HG03103 (cell line): Measurements from ENCODE around the gene PAK1.
"Not testable (repeated sequence)": the region's sequence is repeated elsewhere in the genome, so short reads cannot be mapped to it uniquely, and the experiment has no call there.

Source experiments
- ATAC-seq: cut with Tn5 transposase; IDR thresholded peaks from one replicate; pipeline ENCODE4 v1.9.1; 2021; ENCODE audit warnings: low read depth; ENCODE audit not compliant: unreplicated experiment

PAK1 gene

GRCh38 chr11:77318600-77318999, 155.3 kb downstream of the PAK1 start:
- no peak for ATAC-seq

- no peak for ATAC-seq
Observed at GRCh38 chr11:77316733-77317342, 157.1 kb downstream of the PAK1 start.

DNA sequence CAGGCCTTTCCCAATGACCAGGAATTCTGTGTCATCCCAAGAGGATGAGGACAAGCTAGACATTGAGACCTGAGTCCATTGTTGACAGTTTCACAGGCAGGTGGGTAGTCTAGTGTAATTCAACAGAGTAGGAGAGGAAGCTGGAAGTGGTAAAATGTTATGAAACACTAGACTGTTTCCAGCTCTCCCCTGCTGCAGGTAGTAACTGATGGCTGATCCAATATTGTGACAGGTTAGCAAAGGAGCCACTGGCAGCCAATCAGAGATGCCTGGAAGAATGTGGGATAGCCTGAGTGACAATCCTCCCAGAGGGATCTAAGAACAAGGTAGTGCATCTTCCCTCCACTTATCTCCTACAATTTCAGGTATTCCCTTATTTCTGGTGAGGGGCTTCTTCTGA, 161.8 kb downstream of the PAK1 start:
- ATAC-seq, result no peak

GRCh38 chr11:77311701-77312100, 162.2 kb downstream of the PAK1 start:
- ATAC-seq, result no peak

- no peak for ATAC-seq
Observed at GRCh38 chr11:77310721-77311120, 163.2 kb downstream of the PAK1 start.

GRCh38 chr11:77309401-77310085, 164.4 kb downstream of the PAK1 start:
- ATAC-seq, result no peak

DNA sequence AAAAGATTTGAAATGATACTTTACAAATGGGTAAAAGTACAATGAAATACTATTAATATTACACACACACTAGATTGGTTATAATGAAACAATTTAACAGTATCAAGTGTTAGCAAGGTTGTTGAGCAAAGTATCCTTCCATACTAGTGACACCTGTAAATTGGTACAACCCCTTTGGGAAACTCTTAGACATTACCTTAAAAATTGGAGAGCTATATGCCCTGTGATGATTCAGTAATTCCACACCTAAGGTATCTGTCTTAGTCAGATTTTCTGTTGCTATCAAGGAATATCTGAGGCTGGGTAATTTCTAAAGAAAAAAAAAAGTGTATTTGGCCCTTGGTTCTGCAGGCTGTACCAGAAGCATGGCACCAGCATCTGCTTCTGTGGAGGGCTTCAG, 165.1 kb downstream of the PAK1 start:
- ATAC-seq, result no peak

- ATAC-seq, result no peak
Observed at GRCh38 chr11:77303328-77303727, 170.6 kb downstream of the PAK1 start.

GRCh38 chr11:77302752-77303151, 171.1 kb downstream of the PAK1 start:
- ATAC-seq, result no peak

DNA sequence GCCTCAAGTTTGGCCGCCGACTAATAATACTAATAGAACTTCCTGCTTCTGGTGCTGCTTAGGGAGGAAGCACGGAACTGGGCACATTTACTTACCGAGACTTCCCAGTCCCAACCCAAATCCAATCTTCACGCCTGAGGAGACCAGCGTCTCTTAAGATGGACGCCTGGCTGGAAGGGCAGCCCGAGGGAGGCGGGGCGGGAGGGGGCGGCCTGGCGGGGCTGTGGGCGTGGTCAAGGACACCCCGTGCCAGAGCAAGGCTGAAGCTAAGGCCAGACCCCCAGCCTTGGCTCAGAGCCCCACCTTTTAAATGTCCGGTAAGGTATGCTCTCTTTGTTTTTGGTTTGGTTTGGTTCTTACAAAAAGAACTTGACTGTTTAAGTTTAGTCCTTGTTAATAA, 172.4 kb downstream of the PAK1 start, which contains the start of gene GDPD4:
TSS of gene GDPD4 (minus strand) at position 177 of the 400 bp plus-strand sequence. CDS start 16,549 bp downstream, outside the sequence.
- no peak for ATAC-seq

- no peak for ATAC-seq
Observed at GRCh38 chr11:77300695-77301094, 173.2 kb downstream of the PAK1 start.

GRCh38 chr11:77300028-77300427, 173.9 kb downstream of the PAK1 start:
- ATAC-seq, result not testable (repeated sequence)

GRCh38 chr11:77299528-77299993, 174.3 kb downstream of the PAK1 start:
- ATAC-seq, result no peak

GRCh38 chr11:77294040-77294439, 179.9 kb downstream of the PAK1 start:
- no peak for ATAC-seq

DNA sequence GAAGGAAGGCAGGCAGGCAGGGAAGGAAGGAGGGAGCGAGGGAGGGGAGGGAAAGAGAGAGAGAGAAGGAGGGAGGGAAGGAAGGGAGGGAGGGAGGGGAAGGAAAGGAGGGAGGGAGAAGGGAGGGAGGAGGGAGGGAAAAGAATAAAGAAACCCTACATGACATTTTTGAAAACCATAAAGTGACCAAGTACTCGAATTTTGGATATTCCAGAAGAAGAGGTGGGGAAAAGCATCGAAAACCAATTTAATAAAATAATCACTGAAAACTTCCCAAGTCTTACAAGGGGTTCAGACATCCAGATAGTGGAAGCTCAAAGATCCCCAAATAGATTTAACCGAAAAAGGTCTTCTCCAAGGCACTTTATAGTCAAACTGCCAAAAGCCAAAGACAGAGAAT, 184.2 kb downstream of the PAK1 start:
- ATAC-seq, result no peak

GRCh38 chr11:77287615-77288273, 186.2 kb downstream of the PAK1 start:
- no peak for ATAC-seq

- ATAC-seq, result no peak
Observed at GRCh38 chr11:77287136-77287535, 186.8 kb downstream of the PAK1 start.

DNA sequence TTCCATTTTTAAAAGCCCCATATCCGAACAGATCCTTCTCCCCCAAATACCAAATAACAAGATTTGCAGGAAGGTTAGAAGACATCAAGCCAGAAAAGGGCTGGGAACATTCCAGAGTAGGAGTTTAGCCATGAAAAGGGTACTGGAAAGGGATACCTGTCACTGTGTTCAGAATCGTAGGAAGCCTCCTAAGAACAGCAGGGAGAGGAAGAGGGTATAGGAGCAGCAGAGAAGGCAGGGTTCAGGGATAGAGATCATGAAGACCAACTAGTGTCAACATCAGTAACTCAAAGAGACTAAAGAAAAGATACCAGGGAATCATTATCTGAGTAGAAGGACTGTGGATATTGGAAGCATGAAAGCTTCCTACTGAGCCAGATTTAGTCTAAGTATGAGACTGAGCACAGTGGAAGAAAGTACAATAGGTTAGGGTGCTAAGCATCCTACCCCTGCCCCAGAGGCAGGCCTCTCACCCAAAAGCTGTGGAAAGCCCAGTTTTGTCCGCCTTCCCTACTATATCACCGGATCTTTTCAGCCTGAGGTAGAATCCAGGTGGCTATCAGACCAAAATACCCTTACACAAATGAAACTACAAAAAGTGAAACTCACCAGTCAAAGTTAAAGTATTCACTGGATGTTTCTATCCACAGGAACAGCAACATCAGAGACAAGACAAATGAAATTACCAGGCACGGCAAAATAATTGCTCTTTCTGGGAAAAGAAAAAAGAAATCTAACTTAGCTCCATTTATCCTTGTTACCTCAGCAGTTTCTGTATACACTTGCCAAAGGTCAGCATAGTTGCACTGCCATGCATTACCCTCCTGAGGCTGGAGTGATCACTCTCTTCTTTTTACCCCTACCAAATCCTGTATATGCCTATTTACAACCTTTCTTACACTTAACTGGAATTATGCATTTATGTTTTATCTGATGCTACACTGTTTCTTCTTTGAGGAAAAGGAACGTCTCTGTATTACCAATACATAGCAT, 189.1 kb downstream of the PAK1 start:
- ATAC-seq, result no peak

DNA sequence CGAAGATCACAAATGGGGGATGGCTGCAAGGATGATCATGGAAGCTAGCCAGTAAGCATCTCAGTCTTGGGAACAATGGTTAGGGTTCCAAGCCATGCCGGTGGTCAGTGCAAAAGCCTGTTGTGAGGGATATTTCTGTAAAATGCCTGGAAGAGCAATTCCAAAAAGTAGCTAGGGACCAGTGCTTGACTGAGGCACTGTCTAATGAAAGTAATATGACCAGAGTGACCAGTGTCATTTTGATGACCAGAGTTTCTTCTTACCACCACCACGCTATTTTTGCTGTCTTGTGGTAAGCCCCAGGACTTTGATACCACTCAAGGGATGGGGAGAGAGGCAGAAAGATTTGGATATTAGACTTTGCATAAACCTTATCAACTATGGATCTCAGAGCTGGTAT, 190.8 kb downstream of the PAK1 start:
- no peak for ATAC-seq
